ENCODE measurements around the gene VTI1A. TPM values are rescaled to one million over a fixed set of nuclear protein-coding genes. Genes with fewer than 3 reads are reported as not detected.

VTI1A gene
- total RNA-seq, 1 experiment from 2014 or later = 22.0 TPM

DNA sequence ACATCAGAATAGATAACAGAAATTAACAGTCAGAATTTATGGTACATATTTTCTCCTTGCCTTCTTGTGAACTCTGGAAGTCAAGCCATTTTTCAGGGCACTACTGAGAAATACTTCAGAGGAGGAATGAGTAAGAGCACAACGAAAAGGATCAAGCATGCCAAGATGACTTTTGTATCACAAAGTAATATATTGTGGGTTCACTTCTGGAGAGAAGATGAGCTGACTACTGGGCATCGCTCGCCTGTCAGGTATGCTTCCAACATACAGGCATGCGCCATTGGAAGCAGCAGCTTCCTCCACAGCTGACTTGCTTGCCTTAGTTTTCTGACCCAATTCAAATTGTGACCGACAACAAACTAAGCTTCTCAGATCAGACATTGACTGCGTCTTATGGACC, 137.3 kb downstream of the VTI1A start:
- Histone ChIP-seq H3K9ac (ENCODE audit: extremely low read depth, insufficient read length, low read length) (no peak overlapping the region), H3K4me2 (ENCODE audit: insufficient read depth, insufficient read length, low read length) (no peak overlapping the region), H2AFZ (ENCODE audit: low read length) (no peak overlapping the region), H3K79me2 (ENCODE audit: insufficient read depth, low read length) (no peaks in the 10 kb centered on the region), H3K14ac (ENCODE audit: insufficient read depth, low read length) (no peak overlapping the region), H3K56ac (ENCODE audit: insufficient read length, low read depth, low read length) (no peak overlapping the region), H3K79me1 (ENCODE audit: insufficient read depth, low read depth, low read length, poor library complexity, severe bottlenecking) (no peaks in the 10 kb centered on the region), H3K4me1 (ENCODE audit: insufficient read depth, low read length) (peaks cover 5% of the 10 kb centered on the region; the same call in 1 of the 2 replicates), H3K23me2 (ENCODE audit: insufficient read length, low read depth, low read length, poor library complexity, severe bottlenecking) (no peaks in the 10 kb centered on the region), H3T11ph (ENCODE audit: low read length) (no peak overlapping the region), H4K8ac (replicated peaks; ENCODE audit: insufficient read length, low read depth, low read length) (no peak overlapping the region), H2BK5ac (ENCODE audit: insufficient read length, low read length) (no peak overlapping the region), H3K18ac (ENCODE audit: insufficient read length, low read depth, low read length) (no peak overlapping the region), H4K5ac (ENCODE audit: insufficient read length, low read depth, low read length) (no peak overlapping the region), H4K20me1 (ENCODE audit: control insufficient read depth, insufficient read depth, insufficient read length) (no peaks in the 10 kb centered on the region), H3K9me3 (ENCODE audit: control insufficient read depth, low read depth, low read length) (no peaks in the 10 kb centered on the region), H2BK120ac (ENCODE audit: low read depth, low read length, poor library complexity, severe bottlenecking) (no peak overlapping the region), H2BK15ac (ENCODE audit: low read depth, low read length) (no peak overlapping the region), H2AK5ac (ENCODE audit: insufficient read length, low read length) (no peak overlapping the region), H3K27ac (ENCODE audit: insufficient read length, low read depth, low read length) (no peak overlapping the region), H3K23ac (ENCODE audit: insufficient read length, low read depth, low read length) (no peak overlapping the region), H2BK12ac (ENCODE audit: insufficient read length, low read depth, low read length) (no peak overlapping the region), H4K91ac (ENCODE audit: insufficient read length, low read depth, low read length) (no peak overlapping the region), H3K27me3 (ENCODE audit: insufficient read depth, low read length) (no peaks in the 10 kb centered on the region), H3K4ac (ENCODE audit: low read depth, low read length) (no peak overlapping the region), H2BK20ac (ENCODE audit: low read depth, low read length, poor library complexity, severe bottlenecking) (no peak overlapping the region)
- Mint-ChIP-seq H3K9me3 (no peaks in the 10 kb centered on the region), H3K4me1 (peaks cover 49 to 54% of the 10 kb centered on the region in 2 experiments), H3K4me3 (no peak overlapping the region), H3K27me3 (ENCODE audit: low read depth) (no peaks in the 10 kb centered on the region), H3K27ac (no peak overlapping the region; a peak in 1 of 7 replicates), H3K36me3 (ENCODE audit: insufficient read depth in 1 of 3, low read depth in 3 of 3) (no peaks in the 10 kb centered on the region)
- TF ChIP-seq, protein P1, sequence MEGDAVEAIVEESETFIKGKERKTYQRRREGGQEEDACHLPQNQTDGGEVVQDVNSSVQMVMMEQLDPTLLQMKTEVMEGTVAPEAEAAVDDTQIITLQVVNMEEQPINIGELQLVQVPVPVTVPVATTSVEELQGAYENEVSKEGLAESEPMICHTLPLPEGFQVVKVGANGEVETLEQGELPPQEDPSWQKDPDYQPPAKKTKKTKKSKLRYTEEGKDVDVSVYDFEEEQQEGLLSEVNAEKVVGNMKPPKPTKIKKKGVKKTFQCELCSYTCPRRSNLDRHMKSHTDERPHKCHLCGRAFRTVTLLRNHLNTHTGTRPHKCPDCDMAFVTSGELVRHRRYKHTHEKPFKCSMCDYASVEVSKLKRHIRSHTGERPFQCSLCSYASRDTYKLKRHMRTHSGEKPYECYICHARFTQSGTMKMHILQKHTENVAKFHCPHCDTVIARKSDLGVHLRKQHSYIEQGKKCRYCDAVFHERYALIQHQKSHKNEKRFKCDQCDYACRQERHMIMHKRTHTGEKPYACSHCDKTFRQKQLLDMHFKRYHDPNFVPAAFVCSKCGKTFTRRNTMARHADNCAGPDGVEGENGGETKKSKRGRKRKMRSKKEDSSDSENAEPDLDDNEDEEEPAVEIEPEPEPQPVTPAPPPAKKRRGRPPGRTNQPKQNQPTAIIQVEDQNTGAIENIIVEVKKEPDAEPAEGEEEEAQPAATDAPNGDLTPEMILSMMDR (conservative IDR thresholded peaks at IDR 0.05) = no peak
- no peak for DNase-seq
- WGBS (ENCODE audit: extremely low coverage, insufficient read length, low lambda C conversion rate) = no CpG with 5 or more reads among the region's 6 CpGs

Data from H9 (cell line).